Measurements from ENCODE around the gene ZNF516. TPM values are rescaled to one million over a fixed set of nuclear protein-coding genes. Genes with fewer than 3 reads are reported as not detected.

The ZNF516 gene
- total and polyA plus RNA-seq, 2 experiments from 2014 or later: 17.8 to 29.4 TPM

DNA sequence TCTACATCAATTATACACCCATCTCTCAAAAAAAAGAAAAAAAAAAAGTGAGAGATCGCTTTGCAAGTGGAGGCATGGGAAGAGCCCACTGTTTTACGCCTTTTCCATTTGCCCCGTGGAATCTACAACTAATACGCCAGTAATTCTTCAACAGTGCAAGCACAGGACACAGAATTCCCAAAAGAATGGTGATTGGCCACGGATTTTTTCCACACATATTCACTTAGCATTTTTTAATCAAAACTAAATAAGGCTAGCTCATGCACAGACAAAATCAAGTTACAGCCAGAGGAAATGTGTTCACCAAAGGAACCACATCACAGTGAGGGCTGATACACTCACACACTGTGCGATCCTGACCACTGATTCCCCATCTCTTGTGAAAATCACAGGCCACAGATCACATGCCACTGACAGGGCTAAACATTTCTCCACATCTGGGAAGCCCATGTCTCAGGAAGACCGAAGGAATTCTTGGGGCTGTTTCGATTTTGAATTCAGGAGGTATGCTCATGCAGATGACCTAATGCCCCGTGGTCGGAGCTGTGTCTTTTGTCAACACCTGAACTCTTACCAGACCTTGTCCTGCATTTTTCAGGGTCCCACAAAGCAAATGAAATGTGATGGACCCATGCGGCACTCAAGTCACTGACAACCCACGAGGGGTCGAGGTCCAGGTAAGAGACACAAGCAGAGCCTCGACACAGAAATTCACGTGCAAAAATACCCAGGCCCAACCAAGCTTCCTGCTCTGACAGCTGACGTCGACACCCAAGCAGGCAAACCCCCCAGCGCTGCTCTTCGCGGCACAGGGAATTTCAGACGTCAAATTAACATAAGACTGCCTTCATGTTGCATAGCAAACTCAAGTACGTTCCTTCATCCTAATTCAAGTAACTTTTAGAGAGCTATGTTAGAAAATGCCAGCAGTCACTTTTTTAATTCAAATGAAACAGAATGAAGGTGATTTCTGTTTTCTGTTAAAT, 69.6 kb downstream of the ZNF516 start:
- Histone ChIP-seq H3K4me3 (no peak overlapping the region), H3K9me3 (ENCODE audit: low read depth) (no peaks in the 10 kb centered on the region), H4K20me1 (ENCODE audit: insufficient read depth) (peaks cover 7% of the 10 kb centered on the region; the same call in 1 of the 2 replicates), H3K9ac (no peak overlapping the region), H3K27me3 (replicated peaks; ENCODE audit: insufficient read depth) (no peaks in the 10 kb centered on the region), H3K9me2 (ENCODE audit: insufficient read depth) (no peaks in the 10 kb centered on the region), H3K4me1 (ENCODE audit: insufficient read depth) (peaks cover 21% of the 10 kb centered on the region), H3K4me2 (ENCODE audit: unreplicated experiment) (no peak overlapping the region), H3K27ac (no peak overlapping the region; the same call in 1 of the 2 replicates), H2AFZ (no peak overlapping the region), H3K79me2 (ENCODE audit: insufficient read depth) (peaks cover 97% of the 10 kb centered on the region), H3F3A (ENCODE audit: insufficient read depth) (peaks cover 12% of the 10 kb centered on the region), H3K36me3 (ENCODE audit: low read depth) (no peaks in the 10 kb centered on the region)
- peak; percentile 42 for DNase-seq
- 74 to 77% methylated on average over 22 of the region's 22 CpGs for WGBS, 2 experiments (ENCODE audit: low coverage in 1 of 2, low lambda C conversion rate in 2 of 2, missing lambda C conversion rate in 2 of 2)
- no peak for TF ChIP-seq EZH2 (IDR thresholded peaks at IDR 0.05; ENCODE audit: insufficient read depth, poor library complexity, severe bottlenecking)
- no peak for TF ChIP-seq EZH2phosphoT487 (IDR thresholded peaks at IDR 0.05; ENCODE audit: insufficient read depth, low read depth)
- in situ Hi-C loops (cut with MboI): no loop called here

DNA sequence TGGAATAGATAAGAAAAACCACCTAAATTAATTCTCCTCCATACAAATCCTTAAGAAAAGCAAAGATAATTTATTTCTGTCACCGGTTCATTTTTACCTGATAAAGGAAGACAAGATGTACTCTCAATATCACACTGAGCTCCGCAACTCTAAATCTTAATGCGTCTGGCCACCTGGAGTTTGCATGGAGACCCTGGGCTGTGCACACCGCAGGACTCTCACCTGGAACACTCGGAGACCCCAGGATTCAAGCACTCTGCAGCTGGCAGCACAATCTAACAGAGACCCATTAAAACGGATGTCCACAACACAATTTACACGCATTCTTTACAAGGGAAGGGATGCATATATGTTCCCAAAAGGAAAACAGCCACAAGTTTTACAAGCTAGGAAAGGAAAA, 72.2 kb downstream of the ZNF516 start:
- Histone ChIP-seq H3K4me1 (ENCODE audit: insufficient read depth) (0 out of 2 replicates have a peak, but pooled peaks cover 9% of the 10 kb centered on the region), H3K27ac (no peak overlapping the region), H3K79me2 (ENCODE audit: insufficient read depth) (peaks cover 97% of the 10 kb centered on the region), H3K4me2 (ENCODE audit: unreplicated experiment) (no peak overlapping the region), H3K9me3 (ENCODE audit: low read depth) (no peaks in the 10 kb centered on the region), H3K4me3 (no peak overlapping the region), H3K9ac (no peak overlapping the region), H3K36me3 (ENCODE audit: low read depth) (no peaks in the 10 kb centered on the region), H4K20me1 (ENCODE audit: insufficient read depth) (peaks cover 7% of the 10 kb centered on the region; the same call in 1 of the 2 replicates), H2AFZ (no peak overlapping the region), H3K9me2 (ENCODE audit: insufficient read depth) (no peaks in the 10 kb centered on the region), H3F3A (ENCODE audit: insufficient read depth) (peaks cover 3% of the 10 kb centered on the region), H3K27me3 (replicated peaks; ENCODE audit: insufficient read depth) (no peaks in the 10 kb centered on the region)
- no peak for DNase-seq
- 87 to 94% methylated on average over 7 of the region's 7 CpGs for WGBS, 2 experiments (ENCODE audit: low coverage in 1 of 2, low lambda C conversion rate in 2 of 2, missing lambda C conversion rate in 2 of 2)
- in situ Hi-C loops (cut with MboI): no loop called here
- no peak for TF ChIP-seq EZH2phosphoT487 (IDR thresholded peaks at IDR 0.05; ENCODE audit: insufficient read depth, low read depth)
- no peak for TF ChIP-seq EZH2 (IDR thresholded peaks at IDR 0.05; ENCODE audit: insufficient read depth, poor library complexity, severe bottlenecking)

DNA sequence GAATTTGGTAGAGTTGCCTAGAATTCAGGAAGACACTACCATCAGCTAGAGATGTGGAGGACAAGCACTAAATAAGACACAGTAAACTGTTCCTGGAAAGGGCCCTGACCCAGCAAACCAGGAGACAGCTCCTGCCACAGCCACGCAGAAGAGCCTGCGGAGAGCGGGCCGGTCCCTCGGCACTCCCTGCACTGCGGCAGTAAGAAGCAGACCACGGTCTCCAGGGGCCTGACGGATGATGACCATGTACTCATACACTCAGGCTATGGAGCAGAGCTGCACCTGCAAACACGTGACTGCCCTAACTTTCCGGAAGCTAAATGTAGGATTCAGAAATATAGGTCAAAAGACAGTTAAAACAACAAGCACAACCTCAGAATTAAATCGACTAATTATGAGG, 72.9 kb downstream of the ZNF516 start:
- DNase-seq: no peak
- no peak overlapping the region for H3K9ac ChIP-seq
- no peak overlapping the region for H3K27ac ChIP-seq
- peaks cover 97% of the 10 kb centered on the region for H3K79me2 ChIP-seq (ENCODE audit: insufficient read depth)
- H3K9me3 ChIP-seq (ENCODE audit: low read depth): no peaks in the 10 kb centered on the region
- H3K9me2 ChIP-seq (ENCODE audit: insufficient read depth): no peaks in the 10 kb centered on the region
- no peaks in the 10 kb centered on the region for H3K27me3 ChIP-seq (replicated peaks; ENCODE audit: insufficient read depth)
- no peak overlapping the region for H3K4me2 ChIP-seq (ENCODE audit: unreplicated experiment)
- in situ Hi-C loops (cut with MboI): no loop called here
- no peaks in the 10 kb centered on the region for H3K36me3 ChIP-seq (ENCODE audit: low read depth)
- no peak overlapping the region for H2AFZ ChIP-seq
- H3K4me3 ChIP-seq: no peak overlapping the region
- TF ChIP-seq EZH2phosphoT487 (IDR thresholded peaks at IDR 0.05; ENCODE audit: insufficient read depth, low read depth) (no peak), EZH2 (IDR thresholded peaks at IDR 0.05; ENCODE audit: insufficient read depth, poor library complexity, severe bottlenecking) (no peak)
- H3F3A ChIP-seq (ENCODE audit: insufficient read depth): peaks cover 3% of the 10 kb centered on the region
- 0 out of 2 replicates have a peak, but pooled peaks cover 7% of the 10 kb centered on the region for H3K4me1 ChIP-seq (ENCODE audit: insufficient read depth)
- 90% methylated on average over 11 of the region's 11 CpGs for WGBS, 2 experiments (ENCODE audit: low coverage in 1 of 2, low lambda C conversion rate in 2 of 2, missing lambda C conversion rate in 2 of 2)
- peaks cover 7% of the 10 kb centered on the region; the same call in 1 of the 2 replicates for H4K20me1 ChIP-seq (ENCODE audit: insufficient read depth)

DNA sequence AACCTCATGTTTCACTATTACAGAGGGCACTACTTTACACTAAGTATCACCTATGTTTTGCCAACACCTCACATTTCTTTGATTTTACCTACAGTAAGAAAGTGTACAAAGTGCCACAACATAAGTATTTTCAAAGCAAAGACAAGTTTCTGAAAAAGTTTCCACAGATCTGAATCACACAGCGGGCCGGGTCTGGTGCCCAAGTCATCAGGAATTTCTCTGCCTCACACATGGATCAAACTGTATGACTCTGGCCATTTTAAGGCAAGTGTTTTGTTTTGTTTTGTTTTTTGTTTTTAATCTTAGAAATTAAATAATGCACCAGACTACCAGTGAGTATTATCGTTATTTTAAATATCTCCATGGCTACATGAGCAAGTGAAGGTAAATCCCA, 73.4 kb downstream of the ZNF516 start:
- no peak for TF ChIP-seq EZH2 (IDR thresholded peaks at IDR 0.05; ENCODE audit: insufficient read depth, poor library complexity, severe bottlenecking)
- TF ChIP-seq EZH2phosphoT487 (IDR thresholded peaks at IDR 0.05; ENCODE audit: insufficient read depth, low read depth): no peak
- H3K27ac ChIP-seq: no peak overlapping the region
- no peaks in the 10 kb centered on the region for H3K27me3 ChIP-seq (replicated peaks; ENCODE audit: insufficient read depth)
- H3K9ac ChIP-seq: no peak overlapping the region
- no peak overlapping the region for H2AFZ ChIP-seq
- H3K4me2 ChIP-seq (ENCODE audit: unreplicated experiment): no peak overlapping the region
- peaks cover 7% of the 10 kb centered on the region; the same call in 1 of the 2 replicates for H4K20me1 ChIP-seq (ENCODE audit: insufficient read depth)
- no peak overlapping the region for H3K4me3 ChIP-seq
- H3K79me2 ChIP-seq (ENCODE audit: insufficient read depth): peaks cover 97% of the 10 kb centered on the region
- H3K36me3 ChIP-seq (ENCODE audit: low read depth): no peaks in the 10 kb centered on the region
- in situ Hi-C loops (cut with MboI): no loop called here
- peaks cover 3% of the 10 kb centered on the region for H3F3A ChIP-seq (ENCODE audit: insufficient read depth)
- peak; percentile 45 for DNase-seq
- no peaks in the 10 kb centered on the region for H3K9me2 ChIP-seq (ENCODE audit: insufficient read depth)
- no peaks in the 10 kb centered on the region for H3K9me3 ChIP-seq (ENCODE audit: low read depth)
- H3K4me1 ChIP-seq (ENCODE audit: insufficient read depth): peaks cover 9% of the 10 kb centered on the region; the same call in 1 of the 2 replicates
- WGBS, 2 experiments (ENCODE audit: low coverage in 1 of 2, low lambda C conversion rate in 2 of 2, missing lambda C conversion rate in 2 of 2): 85 to 86% methylated on average over 3 of the region's 3 CpGs

Measured in GM23248 (cell line).